Hair follicle dermal papilla cell (primary cell): ENCODE data around the gene ZNF512B. TPM values are rescaled to one million over a fixed set of nuclear protein-coding genes. Genes with fewer than 3 reads are reported as not detected.

Experiments
- small RNA-seq: library from RNA; depleted of rRNA; stranded (forward); fragments of <200 nt; gene quantifications from one replicate; pipeline ENCODE3, GENCODE V24; 2012
- total RNA-seq: library from RNA; depleted of rRNA; stranded (reverse); fragments of >200 nt; gene quantifications from 2 replicates; pipeline ENCODE4 v1.2.3, GENCODE V29; 2012

ZNF512B gene
- total RNA-seq = 18.5 and 23.9 TPM in 2 replicates

GRCh38 chr20:63969838-63970713 is at the start of gene ZNF512B:
Gene ZNF512B (minus strand): TSS chr20:63969930. CDS start chr20:63967950, 1,980 bp downstream.

GRCh38 chr20:63980806-63981728 is 11.3 kb upstream of the ZNF512B start, which contains the start of gene PRPF6:
Gene PRPF6 (plus strand): TSS chr20:63981132. CDS start chr20:63981246, 114 bp downstream.

GRCh38 chr20:63979557-63980316 is 10.0 kb upstream of the ZNF512B start, which contains the start of gene SAMD10:
Gene SAMD10 (minus strand): TSS chr20:63979642. CDS start chr20:63979467, 175 bp downstream.

GRCh38 chr20:63955827-63956663 is 13.7 kb downstream of the ZNF512B start, which contains the start of gene UCKL1:
Gene UCKL1 (minus strand): TSS chr20:63956416. CDS start chr20:63956372, 44 bp downstream.

Small RNAs within 50 kb of the gene (small RNA-seq; reads per million reads assigned to genes)
- gene MIR647 = not detected
- gene MIR941-2 = not detected
- gene MIR941-4 = not detected
- gene MIR941-5 = not detected
- 33.3 reads per million, percentile 96 among the genes with 10 or more reads in this experiment for gene RNU1-134P

Other genes starting within 250 kb of the ZNF512B start
- 4.5 and 4.6 TPM in 2 replicates for gene LIME1, start 233.3 kb downstream of the ZNF512B start, total RNA-seq
- 41.5 and 45.7 TPM in 2 replicates for gene SLC2A4RG, start 230.2 kb downstream of the ZNF512B start, total RNA-seq
- 0.36 and 0.81 TPM in 2 replicates for gene ZBTB46, start 138.7 kb downstream of the ZNF512B start, total RNA-seq
- not detected in 2 replicates for gene ABHD16B, start 108.4 kb downstream of the ZNF512B start, total RNA-seq
- gene TPD52L2, start 104.7 kb downstream of the ZNF512B start, total RNA-seq = 96.7 and 106 TPM in 2 replicates
- 63.8 and 66.5 TPM in 2 replicates for gene DNAJC5, start 74.8 kb downstream of the ZNF512B start, total RNA-seq
- gene UCKL1, start 13.5 kb downstream of the ZNF512B start, total RNA-seq = 22.4 and 22.8 TPM in 2 replicates
- gene SAMD10, start 9.7 kb upstream of the ZNF512B start, total RNA-seq = 0.49 TPM in 2 replicates
- 54.9 and 55.3 TPM in 2 replicates for gene PRPF6, start 11.2 kb upstream of the ZNF512B start, total RNA-seq
- 1.7 and 2.6 TPM in 2 replicates for gene C20orf204, start 66.3 kb upstream of the ZNF512B start, total RNA-seq
- 0.16 and 0.24 TPM in 2 replicates for gene SOX18, start 79.7 kb upstream of the ZNF512B start, total RNA-seq
- gene TCEA2, start 93.3 kb upstream of the ZNF512B start, total RNA-seq = 23.3 and 24.0 TPM in 2 replicates
- gene RGS19, start 109.6 kb upstream of the ZNF512B start, total RNA-seq = 12.7 and 14.5 TPM in 2 replicates
- 2.4 and 3.2 TPM in 2 replicates for gene OPRL1, start 110.2 kb upstream of the ZNF512B start, total RNA-seq
- gene LKAAEAR1, start 114.5 kb upstream of the ZNF512B start, total RNA-seq = not detected in 2 replicates
- gene NPBWR2, start 137.6 kb upstream of the ZNF512B start, total RNA-seq = not detected in 2 replicates
- gene MYT1, start 194.5 kb upstream of the ZNF512B start, total RNA-seq = not detected in 2 replicates